ENCODE data around the gene CHD1L. TPM values are rescaled to one million over a fixed set of nuclear protein-coding genes. Genes with fewer than 3 reads are reported as not detected.

The CHD1L gene
- polyA plus RNA-seq, 1 donor from 2014 or later = 29.5 TPM

DNA sequence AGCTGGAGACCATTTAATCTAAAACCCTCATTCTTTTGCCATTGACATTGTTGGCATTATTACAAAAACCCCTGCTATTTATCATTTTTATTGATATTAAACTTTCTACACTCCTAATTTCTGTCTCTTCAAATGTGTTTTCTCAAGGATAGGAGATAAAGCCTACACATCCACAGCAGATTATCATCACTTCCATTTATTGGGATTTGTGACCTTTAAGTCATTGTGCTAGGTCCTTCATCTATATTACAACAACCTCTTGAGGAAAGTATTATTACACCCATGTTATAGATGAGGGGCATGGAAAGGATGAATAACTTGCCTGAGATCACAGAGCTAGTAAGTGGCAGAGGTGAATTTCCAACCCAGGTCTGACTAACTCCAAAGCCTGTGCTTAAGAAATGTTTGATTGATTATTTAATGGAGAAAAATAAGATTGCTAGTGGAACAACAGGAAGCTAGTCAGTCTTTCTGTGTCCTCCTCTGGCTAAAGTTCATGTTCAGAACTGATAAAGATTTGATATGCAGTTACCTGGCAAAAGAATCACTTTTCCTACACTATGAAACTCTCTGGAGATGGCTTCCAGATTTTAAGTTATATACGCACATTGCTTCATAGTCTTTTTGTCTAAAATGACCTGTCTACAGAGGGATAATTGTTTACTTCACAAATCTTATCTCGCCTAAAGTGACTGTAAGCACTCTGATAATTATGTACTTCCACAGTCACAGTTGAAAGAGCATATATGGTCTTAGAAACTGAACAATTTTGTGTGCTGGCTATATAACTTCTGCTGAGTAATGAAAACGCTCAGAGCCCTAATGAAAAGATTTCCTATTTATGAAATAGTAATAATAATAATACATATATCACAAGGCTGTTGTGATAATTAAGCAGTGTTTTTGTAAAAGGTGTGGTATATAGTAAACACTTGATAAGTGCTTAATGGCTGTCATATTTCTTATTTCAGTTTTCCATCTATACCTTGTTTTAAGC, 32.4 kb upstream of the CHD1L start:
- Histone ChIP-seq H3K9ac (ENCODE audit: low read length) (no peak overlapping the region), H3K4me2 (ENCODE audit: low read length) (no peak overlapping the region), H4K20me1 (ENCODE audit: insufficient read depth) (no peaks in the 10 kb centered on the region), H3K27ac (ENCODE audit: low read length) (no peak overlapping the region), H2AFZ (ENCODE audit: low read depth, low read length) (no peak overlapping the region), H3K9me2 (ENCODE audit: insufficient read depth, low read length) (no peaks in the 10 kb centered on the region), H3K79me2 (replicated peaks; ENCODE audit: insufficient read depth, low read length) (no peaks in the 10 kb centered on the region), H3K36me3 (ENCODE audit: insufficient read depth, low read length) (no peaks in the 10 kb centered on the region), H3K27me3 (ENCODE audit: insufficient read depth, low read depth, low read length) (no peaks in the 10 kb centered on the region), H3F3A (ENCODE audit: insufficient read depth, low read length, poor library complexity, severe bottlenecking) (no peaks in the 10 kb centered on the region), H3K9me3 (ENCODE audit: low read length) (no peaks in the 10 kb centered on the region), H3K4me3 (ENCODE audit: low read length) (no peak overlapping the region)
- no peak for TF ChIP-seq EZH2 (IDR thresholded peaks at IDR 0.05; ENCODE audit: borderline replicate concordance, insufficient read depth, low read length, poor library complexity, severe bottlenecking)

- Histone ChIP-seq H2AFZ (ENCODE audit: low read depth, low read length) (no peak overlapping the region), H3K79me2 (replicated peaks; ENCODE audit: insufficient read depth, low read length) (no peaks in the 10 kb centered on the region), H3K27ac (ENCODE audit: low read length) (no peak overlapping the region), H3K9ac (ENCODE audit: low read length) (no peak overlapping the region), H3K4me2 (ENCODE audit: low read length) (no peak overlapping the region), H3K4me3 (ENCODE audit: low read length) (no peak overlapping the region), H3K36me3 (ENCODE audit: insufficient read depth, low read length) (no peaks in the 10 kb centered on the region), H3K27me3 (ENCODE audit: insufficient read depth, low read depth, low read length) (no peaks in the 10 kb centered on the region), H3K9me3 (ENCODE audit: low read length) (no peaks in the 10 kb centered on the region), H3F3A (ENCODE audit: insufficient read depth, low read length, poor library complexity, severe bottlenecking) (no peaks in the 10 kb centered on the region), H3K9me2 (ENCODE audit: insufficient read depth, low read length) (no peaks in the 10 kb centered on the region), H4K20me1 (ENCODE audit: insufficient read depth) (no peaks in the 10 kb centered on the region)
- TF ChIP-seq RAD21 (conservative IDR thresholded peaks at IDR 0.05) = no peak
- TF ChIP-seq EZH2 (IDR thresholded peaks at IDR 0.05; ENCODE audit: borderline replicate concordance, insufficient read depth, low read length, poor library complexity, severe bottlenecking) = no peak
- TF ChIP-seq REST (IDR thresholded peaks at IDR 0.05; ENCODE audit: borderline replicate concordance) = no peak
- TF ChIP-seq MXI1 (conservative IDR thresholded peaks at IDR 0.05; ENCODE audit: poor library complexity, severe bottlenecking) = no peak
These were observed 31.5 kb upstream of the CHD1L start for GRCh38 chr1:147210987-147211386.

DNA sequence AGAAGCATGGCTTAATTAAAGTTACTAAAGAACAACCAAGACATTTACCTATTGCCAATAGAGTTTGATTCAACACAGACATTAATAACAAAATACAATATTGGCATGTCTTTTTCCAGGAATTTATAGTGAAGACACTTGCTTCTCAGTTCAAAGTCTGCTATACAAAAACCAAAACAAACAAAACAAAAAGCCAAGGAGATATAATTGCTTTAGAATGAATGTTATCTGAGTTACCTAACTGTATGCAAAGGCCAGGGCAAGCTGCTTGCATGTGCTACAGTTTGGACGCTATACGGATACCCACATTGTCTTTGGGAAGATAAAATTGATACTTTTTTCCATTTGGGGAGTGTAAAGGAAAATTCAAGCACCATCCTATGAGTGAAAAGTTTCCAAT, 30.9 kb upstream of the CHD1L start:
- Histone ChIP-seq H3K4me3 (ENCODE audit: low read length) (no peak overlapping the region), H3F3A (ENCODE audit: insufficient read depth, low read length, poor library complexity, severe bottlenecking) (no peaks in the 10 kb centered on the region), H3K9me3 (ENCODE audit: low read length) (no peaks in the 10 kb centered on the region), H3K79me2 (replicated peaks; ENCODE audit: insufficient read depth, low read length) (no peaks in the 10 kb centered on the region), H2AFZ (ENCODE audit: low read depth, low read length) (no peak overlapping the region), H3K27ac (ENCODE audit: low read length) (no peak overlapping the region), H3K4me2 (ENCODE audit: low read length) (no peak overlapping the region), H3K9me2 (ENCODE audit: insufficient read depth, low read length) (no peaks in the 10 kb centered on the region), H3K9ac (ENCODE audit: low read length) (no peak overlapping the region), H4K20me1 (ENCODE audit: insufficient read depth) (no peaks in the 10 kb centered on the region), H3K36me3 (ENCODE audit: insufficient read depth, low read length) (no peaks in the 10 kb centered on the region), H3K27me3 (ENCODE audit: insufficient read depth, low read depth, low read length) (no peaks in the 10 kb centered on the region)
- TF ChIP-seq SMC3 (conservative IDR thresholded peaks at IDR 0.05; ENCODE audit: poor library complexity) = no peak
- no peak for TF ChIP-seq TAF1 (IDR thresholded peaks at IDR 0.05; ENCODE audit: low read depth)
- TF ChIP-seq POLR2AphosphoS5 (IDR thresholded peaks at IDR 0.05) = no peak
- no peak for TF ChIP-seq EZH2 (IDR thresholded peaks at IDR 0.05; ENCODE audit: borderline replicate concordance, insufficient read depth, low read length, poor library complexity, severe bottlenecking)
- no peak for TF ChIP-seq RAD21 (conservative IDR thresholded peaks at IDR 0.05)
- TF ChIP-seq MXI1 (conservative IDR thresholded peaks at IDR 0.05; ENCODE audit: poor library complexity, severe bottlenecking) = no peak
